GM19099 (cell line): ENCODE data around the gene CYB5R4.

Experiments used
- POLR2A ChIP-seq: IDR thresholded peaks from 3 replicates; pipeline ENCODE4 v1.6.1; 2011; ENCODE audit warnings: low read depth; ENCODE audit not compliant: insufficient read length; ENCODE audit errors: extremely low read depth

Gene CYB5R4

DNA sequence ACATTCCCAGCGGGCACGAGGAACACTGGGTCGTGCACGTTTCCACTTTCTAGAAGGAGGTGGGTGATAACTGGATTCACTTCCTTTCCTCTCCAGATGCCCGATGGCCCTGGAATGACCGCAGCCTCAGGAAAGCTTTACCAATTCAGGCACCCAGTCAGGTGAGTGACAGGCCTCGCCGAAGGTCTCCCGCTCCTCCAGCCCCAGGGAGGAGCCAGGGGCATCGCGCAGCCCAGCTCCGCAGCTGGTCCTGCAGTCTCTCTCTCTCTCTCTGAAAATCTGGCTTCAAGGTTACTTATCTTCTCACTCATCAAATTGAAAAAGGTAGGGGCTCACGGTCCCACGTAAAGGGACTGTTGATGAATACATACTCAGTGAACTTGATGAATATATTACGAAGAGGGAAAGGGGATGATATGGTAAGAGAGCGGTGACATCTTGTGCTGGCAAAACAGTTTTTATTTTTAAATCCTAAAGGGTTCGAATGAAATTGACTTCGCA is 5.4 kb upstream of the CYB5R4 start:
- no peak for TF ChIP-seq POLR2A

DNA sequence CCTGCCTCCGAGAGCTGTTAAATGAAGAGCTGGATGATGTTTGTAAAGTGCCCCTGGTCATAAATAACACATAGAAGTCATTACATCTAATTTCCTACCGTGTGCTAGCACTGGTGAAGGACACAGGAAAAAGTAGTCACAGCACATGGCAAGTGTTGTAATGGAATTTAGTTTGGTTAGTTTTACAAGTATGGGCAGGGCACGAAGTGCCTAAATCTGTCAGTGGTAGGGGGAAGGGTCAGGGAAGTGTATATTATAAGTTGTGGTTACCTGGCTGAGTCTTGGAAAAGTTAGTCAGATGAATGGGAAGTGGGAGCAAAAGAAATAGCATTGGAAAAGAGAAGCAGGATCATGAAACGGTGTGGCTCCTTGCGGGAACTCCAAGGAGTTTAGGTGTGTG is 4.7 kb upstream of the CYB5R4 start:
- TF ChIP-seq POLR2A = no peak

DNA sequence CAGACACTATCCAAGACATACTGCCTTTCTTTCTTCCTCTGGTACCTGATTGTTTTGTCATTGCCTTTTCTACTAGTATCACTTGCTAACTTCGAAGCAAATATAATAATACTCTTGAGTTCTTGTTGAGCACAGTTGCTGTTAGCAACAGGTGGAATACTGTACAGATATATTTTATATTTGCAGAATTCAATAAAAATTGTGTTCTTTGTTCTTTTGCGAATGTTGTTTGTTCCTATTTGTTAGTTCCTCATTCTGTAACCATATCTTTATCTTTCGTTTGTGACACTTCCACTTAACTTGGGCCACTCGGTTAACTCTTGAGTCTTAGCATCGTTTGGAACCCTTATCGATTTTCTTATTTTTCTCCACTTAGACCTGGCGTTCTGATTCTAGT is 868 bp downstream of the CYB5R4 start:
- TF ChIP-seq POLR2A = no peak

DNA sequence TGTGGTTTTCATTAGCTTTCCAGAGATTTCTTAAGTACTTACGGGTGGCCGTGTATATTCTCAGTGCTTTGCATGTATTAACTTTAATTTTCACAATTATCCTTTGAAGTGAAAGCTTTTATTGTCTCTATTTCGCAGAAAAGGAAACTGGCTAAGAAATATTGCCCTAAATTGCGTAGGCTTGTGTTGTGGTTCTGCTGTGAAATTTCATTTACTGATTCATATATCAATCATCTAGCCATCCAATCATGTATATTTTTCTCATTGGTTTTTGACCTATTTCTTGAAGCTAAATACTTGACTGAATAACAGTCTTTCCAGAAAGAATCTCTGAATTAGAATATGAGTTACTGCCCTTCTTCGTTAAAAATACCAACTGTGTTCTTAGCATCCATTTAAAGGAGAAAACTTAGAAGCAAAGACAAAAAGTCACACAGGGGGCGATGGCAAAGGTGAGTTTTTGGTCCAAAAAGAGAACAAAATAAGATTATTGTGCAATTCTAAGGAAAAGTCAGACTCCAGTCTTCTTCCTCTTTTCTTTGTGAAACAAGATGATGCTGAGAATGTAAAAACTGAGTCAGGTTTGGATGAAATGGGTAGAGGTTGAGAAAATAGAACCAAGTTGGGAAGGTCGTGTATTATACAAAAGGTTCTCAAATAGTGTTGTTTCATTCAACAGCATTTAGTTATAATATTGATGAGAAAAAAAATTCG is 1.4 kb downstream of the CYB5R4 start:
- no peak for TF ChIP-seq POLR2A

DNA sequence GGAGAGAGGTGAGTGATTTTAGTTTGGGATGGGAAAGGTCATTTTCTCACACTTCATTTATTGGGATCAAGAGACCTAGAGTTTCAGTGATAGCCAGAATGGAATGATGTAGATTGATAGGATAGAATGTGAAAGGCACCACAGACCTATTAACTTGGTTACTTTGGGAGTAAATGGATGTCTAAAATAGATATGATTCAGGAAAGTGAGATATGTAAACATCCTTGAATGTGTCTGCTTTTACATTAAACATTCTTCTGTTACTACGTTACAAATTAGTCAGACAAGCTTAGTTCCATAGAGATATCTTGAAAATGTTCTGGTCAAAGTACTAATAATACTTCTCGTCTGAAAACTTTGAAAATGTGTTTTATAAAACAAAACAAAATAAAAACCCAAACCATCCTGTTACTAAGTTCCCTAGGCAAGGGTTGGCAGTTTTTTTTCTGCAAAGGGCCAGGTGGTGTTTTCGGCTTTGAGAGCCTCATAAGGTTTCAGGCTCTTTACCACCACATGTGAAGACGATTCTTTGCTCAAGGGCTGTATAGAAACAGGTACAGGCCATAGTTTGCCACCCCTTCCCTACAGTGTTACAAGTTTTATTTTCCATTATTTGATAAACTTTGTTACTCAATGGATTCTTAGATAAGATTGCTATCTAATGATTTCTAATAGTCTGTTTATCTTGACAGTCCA is 3.4 kb downstream of the CYB5R4 start:
- TF ChIP-seq POLR2A = no peak

DNA sequence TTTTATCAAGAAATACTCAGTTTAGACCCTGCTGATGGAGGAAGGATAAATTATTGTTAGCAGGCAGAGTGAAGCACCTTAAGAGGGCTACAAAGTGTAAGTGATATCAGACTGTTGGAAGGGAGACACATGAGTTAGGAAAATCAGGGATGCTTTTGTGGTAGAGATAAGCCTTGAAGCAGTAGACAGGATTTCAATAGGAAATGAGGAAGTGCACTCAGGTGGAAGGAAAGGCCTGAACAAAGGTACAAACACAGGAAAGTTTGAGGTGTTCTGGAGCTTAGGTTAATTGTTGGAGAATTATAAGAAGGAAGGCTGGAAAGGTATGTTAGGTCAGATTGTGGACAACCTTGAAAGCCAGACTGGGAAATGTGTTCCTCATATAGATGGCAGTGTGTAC is 7.6 kb downstream of the CYB5R4 start:
- TF ChIP-seq POLR2A = no peak

DNA sequence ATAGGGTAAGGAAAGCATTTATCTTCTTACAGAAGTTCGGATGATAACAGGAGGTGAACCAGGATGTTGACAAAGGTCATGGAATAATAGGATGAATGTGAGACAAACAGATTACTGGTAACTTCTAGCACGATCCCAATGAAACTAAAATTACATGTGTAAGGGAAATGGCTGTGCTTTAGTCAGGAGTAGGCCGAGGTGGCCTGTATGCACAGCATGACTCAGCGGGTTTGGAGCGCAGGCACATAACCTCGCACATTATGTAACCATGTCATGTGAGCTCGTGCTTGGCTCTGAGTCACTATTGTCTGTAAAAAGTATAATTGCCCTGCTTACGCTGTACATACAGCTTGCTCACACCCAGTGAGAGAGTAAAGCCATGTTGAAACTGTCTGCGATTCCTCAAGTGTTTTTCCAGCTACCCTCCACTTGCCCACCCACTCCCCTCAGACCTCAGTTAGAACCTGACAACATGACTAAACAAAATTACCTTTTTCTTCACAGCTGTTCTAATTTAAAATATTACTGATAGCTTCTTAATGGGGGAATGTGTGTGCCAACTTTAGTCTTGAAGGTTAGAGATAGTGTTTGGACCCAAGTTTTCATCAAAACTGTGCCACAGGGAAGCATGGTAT is 8.2 kb downstream of the CYB5R4 start:
- TF ChIP-seq POLR2A = no peak

DNA sequence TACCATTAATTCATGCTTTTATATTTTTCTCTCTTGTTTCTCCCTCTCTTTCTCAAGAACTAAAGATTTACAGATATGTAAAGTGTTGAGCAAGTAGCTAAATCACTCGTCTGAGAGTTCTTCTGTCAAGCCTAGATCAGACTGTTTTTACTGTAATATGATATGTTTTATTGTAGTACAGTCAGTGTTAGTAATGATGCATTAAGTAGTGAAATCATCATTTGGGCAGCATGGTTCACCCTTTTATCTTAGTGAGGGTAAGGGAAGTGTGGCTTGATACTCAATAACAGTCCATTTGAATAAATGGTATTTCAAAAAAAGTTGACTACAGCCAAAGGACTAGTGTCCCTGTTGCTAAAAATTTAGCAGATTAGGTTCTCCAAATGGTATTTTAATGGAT is 9.2 kb downstream of the CYB5R4 start:
- no peak for TF ChIP-seq POLR2A

DNA sequence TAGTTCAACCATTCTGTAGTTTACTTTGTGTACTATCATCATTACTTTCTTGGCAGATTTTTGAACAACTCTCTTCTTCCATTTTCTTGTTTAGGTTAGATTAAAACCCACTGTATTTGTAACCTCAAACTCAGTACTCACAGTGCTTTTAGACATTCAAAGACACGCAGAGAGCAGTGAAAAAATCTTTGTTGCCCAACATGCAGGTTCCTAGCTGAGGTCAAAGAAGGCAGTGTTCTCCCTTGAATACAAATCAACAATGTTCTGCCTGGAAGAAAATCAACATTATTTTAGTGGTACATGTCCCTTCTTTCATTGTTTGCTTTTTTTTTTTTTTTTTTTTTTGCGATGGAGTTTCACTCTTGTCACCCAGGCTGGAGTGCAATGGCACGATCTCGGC is 11.2 kb downstream of the CYB5R4 start:
- TF ChIP-seq POLR2A = no peak

DNA sequence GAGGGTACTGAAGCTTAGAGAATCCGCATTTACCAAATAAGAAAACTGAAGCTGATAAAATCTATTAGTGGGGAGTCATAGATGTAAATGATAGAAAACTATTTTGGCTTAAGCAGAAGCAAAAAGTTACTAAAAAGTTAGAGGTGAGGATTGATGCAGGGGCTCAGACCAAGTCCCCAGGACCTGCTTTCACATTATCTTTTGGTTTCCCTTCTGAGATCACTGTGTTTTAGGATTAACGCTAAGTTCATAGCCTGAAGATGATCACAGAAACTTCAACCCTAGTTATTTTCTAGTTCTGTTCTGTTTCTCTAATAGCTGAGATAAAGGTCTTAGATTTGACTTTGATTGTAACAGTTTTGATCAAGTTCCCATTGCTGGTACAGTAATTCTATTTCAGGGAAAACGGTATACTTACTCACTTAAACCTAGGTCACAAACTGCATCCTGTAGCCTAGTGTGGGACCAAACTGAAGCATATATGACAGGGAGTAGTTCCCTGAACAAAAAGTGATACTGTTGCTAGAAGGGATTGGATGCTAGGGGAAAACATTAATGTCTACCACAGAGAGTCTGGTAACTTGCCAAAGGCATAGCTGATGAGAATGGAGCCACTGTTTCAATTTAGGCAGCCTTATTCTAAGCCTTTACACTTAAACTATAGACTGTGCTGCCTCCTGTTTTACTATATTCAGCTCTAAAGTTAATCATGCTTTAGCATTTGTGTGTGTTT is 13.1 kb downstream of the CYB5R4 start:
- no peak for TF ChIP-seq POLR2A

DNA sequence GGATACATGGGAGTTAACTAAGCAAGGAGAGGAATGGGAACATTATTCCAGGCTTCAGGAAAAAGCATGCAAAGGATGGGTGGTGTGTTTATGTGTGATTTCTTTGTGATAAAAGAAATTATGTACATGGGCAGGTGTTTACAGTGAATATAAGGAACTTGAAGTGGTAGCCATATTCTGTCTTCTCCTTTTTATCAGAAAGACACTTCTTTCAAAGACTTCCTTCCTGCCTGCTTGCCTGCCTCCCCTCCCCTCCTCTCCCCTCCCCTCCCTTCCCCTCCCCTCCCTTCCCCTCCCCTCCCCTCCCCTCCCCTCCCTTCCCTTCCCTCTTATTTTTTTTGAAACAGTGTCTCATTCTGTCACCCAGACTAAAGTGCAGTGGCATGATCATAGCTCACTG is 14.4 kb downstream of the CYB5R4 start:
- TF ChIP-seq POLR2A = no peak

DNA sequence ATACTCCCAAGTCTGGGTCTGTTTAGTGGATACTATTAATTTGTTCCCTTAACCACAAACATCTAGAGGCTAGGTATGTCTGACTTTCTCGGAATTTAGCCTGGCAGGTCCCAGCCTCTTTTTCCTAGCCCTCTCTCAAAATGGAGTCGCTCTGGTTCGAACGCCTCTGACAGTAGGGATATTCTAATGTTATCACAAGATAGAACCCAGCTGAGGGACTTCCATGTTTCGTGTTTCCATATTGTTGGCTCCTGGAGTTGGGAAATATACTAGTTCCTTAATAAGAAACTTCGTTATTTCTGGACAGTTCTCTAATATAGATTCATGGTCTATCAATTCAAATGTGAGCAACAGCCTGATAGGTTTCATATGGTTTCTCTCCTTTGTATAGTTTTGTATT is 16.4 kb downstream of the CYB5R4 start:
- no peak for TF ChIP-seq POLR2A

DNA sequence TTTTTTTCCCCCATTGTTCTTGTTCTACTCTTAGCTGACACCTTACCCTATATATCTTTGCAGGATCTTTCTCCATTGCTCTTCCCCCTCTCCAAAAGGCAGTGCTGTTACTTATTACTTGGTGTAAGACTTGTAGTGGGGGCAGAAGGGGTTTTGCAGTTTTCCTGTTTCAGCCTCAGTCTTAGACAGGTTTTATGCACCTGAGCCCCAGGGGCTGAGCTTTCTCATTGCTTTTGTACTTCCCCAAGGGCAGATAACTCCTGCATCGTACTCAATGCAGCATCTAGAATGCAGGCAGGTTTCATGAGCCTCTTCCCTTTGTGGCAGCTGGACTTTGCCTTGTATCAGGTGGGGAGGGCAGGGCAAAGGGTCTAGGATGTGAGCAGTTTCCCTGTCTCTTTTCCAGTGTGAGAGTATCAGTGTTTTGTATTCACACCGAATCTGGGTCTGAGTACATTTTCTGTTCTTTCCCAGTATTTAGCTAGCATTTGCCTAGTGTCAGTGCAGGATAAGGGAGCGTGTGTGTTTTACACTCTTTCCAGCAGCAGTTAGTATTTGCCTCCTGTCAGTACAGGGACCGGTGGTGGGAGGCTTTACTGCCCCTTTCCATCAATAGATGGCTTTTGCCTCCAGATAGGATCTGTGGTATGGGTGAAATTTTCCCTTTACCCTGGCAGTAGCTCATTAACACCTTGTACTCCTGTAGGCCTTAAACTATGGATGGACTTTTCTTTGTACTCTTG is 19.6 kb downstream of the CYB5R4 start:
- TF ChIP-seq POLR2A = no peak

DNA sequence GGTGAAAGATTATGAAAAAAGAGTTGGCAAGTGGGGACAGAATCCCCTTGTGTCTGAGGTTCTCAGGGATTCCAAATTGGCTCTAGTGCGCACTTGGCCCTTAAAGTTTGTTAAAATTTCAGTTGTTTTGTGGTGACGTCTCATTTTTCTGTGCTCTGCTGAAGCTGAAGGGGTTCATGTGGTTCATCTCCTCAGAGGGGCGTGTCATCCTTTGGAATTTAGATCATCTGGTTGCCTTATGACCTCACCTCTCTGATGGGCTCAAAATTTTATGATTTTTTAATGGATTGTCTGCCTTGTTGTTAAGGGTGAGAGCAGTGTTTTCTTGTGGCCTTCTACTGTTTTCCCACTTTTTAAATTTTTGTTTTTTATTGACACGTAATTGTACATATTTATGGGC is 20.3 kb downstream of the CYB5R4 start:
- no peak for TF ChIP-seq POLR2A

DNA sequence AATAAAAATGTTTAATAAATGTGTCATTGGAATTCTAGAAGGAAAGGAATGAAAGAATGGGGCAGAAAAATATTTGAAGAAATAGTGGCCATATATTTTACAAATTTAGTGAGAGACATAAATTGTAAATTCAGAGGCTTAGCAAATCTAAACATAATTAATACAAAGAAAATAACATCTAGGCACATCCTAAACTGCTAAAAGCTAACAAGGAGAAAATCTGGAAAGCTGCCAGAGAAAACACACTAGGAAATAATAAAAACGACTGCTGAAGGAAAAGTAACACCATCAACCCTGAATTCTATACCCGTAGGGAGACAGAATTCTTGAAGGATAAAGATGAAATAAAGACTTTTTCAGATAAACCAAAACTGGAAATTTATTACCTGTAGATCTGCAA is 23.8 kb downstream of the CYB5R4 start:
- TF ChIP-seq POLR2A = no peak
